T-helper 1 cell treated with Interleukin-12 subunit alpha and Interleukin-12 subunit beta and Interleukin-4 antibody, amounts not matched to agents 30 ng/mL and 1 ng/mL, for 36 hours (primary cell): ENCODE measurements around the gene FBRSL1. TPM values are rescaled to one million over a fixed set of nuclear protein-coding genes. Genes with fewer than 3 reads are reported as not detected.

Experiments used
- intact Hi-C: fragments of 100-400 bp; cut with micrococcal nuclease; formaldehyde crosslinking; loops from one replicate; pipeline ENCODE4 v1.15.1; 2024
- total RNA-seq: library from RNA; stranded (reverse); gene quantifications from 2 replicates; pipeline ENCODE4 v1.2.3, GENCODE V29; 2022

The FBRSL1 gene
- total RNA-seq, 1 donor from 2014 or later, result 56.2 TPM

DNA sequence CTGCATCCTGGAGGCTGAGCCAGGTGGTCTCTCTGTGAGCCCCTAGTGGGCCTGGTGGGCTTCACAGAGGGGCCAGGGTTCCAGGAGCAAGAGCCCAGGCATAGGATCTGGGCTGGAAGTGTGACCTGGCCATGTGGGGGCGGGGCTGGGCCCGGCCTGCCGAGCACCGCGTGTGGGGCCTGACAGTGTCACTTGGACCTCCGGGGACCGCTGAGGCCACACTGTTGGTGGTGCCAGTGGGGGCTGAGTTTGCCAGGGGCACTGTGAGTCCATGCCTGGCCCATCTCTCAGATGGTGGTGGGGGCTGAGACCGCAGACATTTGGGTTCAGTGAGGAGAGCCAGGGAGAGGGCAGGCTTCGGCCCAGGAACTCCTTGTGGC lies 5.2 kb downstream of the FBRSL1 start:
- intact Hi-C loops, result no loop called here

DNA sequence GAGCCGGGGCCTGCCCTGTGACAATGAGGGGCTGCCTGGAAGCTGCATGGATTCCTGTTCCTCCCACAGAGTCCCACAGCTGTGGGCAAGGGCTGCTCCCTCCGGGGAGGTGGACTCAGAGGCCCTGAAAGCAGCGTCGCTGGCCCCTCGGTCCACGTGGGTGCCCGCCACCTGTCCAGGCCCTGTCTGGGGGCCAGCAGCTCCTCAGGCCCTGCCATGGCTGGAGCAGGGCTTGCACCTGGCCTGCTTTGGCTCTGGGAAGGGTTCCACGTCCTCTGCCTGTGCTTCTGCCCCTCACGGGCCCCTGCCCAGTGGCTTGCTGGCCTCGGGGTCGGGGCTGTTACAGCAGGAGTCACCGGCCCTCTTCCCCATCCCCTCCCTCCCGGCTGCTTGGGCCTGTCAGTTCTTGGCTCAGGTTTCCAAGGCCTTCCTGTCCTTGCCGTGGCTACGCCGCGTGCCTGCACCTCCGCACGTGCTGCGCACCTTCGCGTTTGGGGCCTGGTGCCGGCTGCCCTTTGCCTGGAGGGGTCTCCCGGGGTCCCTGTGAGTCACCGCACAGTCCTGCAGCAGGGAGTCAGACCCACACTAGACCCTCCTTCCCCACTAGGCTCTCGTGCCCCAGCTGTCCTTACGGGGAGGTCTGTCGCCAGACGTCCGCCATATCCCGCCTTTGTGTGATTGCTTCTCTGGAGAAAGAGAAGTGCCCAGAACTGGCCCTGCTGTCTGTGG lies 5.8 kb downstream of the FBRSL1 start:
- intact Hi-C loops, result no loop called here

DNA sequence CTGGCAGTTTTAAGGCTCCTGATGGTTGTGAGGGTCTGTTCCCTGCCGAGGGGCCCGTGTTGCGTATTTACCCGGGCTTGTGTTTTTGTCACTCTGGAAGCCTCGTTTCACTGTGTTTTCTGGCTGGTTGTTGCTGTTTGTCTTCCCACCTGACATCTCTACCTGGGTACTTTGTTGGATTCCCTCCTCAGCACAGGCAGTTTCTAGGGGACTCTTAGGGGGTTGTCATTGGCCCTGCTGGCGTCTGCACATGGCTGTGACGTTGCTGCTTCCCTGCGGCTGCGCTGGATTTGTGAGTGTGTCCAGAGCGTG lies 6.4 kb downstream of the FBRSL1 start:
- intact Hi-C loops, result no loop called here

DNA sequence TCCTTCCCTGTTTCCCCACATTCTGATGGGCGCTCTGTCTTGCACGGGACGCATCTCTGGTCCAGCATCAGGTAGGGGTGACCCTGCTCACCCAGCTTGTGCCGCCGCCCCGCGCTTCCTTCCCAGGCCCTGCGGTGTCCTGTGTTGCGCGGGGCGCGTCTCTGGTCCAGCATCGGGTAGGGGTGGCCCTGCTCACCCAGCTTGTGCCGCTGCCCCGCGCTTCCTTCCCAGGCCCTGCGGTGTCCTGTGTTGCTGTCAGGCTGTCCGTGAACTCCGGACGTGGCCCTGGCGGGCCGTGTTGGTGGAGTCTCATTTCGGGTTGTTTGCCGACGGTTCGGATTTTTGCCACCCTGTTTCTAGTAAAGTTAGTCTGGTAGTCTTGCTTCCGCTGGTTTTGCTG lies 6.8 kb downstream of the FBRSL1 start:
- intact Hi-C loops, result no loop called here

DNA sequence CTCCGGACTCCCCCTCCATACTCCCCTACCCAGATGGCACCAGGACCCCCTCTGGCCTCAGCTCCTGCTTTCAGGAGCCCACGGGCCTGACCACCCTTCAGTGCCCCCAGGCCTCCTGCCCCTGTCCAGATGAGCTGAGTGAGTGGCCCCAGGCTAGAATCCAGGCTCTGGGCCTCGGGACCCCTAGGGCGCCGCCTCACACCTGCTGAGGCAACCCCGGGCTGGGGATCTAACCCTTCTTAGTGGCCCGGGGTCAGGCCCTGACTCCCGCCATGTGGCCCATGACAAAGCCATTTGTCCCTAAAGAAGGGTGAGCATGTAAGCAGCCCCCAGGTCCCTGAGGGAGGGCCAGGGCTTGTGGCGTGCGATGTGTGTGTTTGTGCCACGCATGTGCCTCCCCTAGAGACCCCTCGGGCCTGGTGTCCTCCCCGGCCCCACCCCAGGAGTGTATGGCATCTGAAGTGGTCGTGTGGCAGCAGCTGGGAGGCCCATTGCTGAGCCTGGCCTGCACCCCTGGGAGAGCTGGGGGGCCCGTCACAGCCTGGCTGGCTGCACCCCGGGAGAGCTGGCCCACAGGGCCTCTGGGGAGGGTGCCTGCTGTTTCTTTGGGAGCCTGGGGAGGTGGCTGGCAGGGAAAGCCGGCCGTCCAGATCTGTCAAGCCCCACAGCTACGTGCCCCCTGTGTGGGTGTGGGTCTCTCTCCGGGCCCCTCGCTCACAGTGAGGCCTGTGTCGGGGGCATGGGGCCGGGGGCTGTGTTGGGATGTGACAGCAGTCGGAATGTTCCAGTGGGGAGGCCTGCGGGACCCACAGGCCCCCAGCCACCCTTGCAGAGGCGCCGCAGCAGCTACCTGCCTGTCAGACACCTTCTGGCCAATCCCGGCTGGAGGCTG lies 7.8 kb downstream of the FBRSL1 start:
- intact Hi-C loops, result no loop called here

DNA sequence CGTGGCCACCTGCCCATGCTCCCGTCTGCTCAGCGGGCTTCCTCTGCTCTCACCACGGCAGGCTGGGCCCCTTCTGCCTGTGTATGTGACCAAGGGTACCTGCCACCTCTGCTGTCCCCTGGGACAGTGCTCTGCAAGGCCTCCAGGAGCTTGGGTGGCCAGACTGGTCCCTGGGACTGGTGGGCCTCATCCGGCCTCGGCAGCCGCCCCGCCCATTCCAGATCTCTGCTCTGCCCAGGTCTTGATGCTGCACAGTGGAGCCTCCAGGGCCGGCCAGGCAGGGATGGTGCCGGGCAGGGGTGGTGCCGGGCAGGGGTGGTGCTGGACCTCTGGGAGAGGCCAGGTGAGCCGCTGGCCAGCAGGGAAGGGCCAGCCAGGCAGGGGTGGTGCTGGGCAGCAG lies 9.0 kb downstream of the FBRSL1 start:
- intact Hi-C loops, result no loop called here

DNA sequence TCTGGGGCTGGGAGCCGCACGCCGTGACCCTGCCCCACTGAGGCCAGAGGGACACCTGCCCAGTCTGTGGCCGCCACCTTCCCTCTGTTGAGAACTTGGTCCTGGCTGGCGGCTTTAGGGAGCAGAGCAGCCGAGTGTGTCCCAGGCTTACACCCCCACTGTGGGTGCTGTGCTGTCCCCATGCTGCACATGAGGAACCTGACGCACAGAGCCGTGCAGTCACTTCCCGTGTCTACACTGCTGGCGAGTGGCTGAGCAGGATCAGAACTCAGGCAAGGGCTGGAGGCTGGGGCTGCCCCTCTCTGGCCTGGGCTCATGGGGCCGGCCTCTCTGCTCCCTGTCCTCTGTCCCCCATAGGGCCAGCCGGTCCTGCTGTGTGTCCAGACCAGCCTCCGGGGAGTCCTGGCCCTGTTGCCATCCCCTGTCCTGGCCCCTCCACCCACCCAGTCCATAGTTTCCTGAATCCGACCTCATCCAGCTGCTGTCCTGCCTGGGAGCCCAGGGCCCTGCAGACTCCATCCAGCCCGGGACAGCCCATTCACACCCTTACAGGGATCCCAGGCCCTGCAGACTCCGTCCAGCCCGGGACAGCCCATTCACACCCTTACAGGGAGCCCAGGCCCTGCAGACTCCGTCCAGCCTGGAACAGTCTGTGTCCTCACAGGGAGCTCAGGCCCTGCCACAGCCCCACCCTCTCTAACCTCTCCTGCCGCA lies 10.3 kb downstream of the FBRSL1 start:
- intact Hi-C loops, result no loop called here

DNA sequence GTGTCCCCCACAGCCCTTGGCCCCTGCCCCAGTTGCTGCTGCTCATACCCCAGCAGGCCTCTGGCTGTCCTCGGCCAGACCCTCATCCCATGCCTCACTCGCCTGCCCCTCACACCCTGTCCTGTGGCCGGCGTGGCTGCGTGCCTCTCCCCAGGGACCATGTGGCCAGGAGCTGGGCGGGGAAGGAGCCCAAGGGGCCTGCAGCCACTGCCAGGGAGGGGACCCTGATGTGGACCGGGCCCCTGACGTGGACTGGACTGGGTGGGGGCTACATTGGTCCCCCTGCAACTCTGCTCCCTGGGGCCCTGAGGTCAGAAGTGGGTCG lies 10.9 kb downstream of the FBRSL1 start:
- intact Hi-C loops, result no loop called here

DNA sequence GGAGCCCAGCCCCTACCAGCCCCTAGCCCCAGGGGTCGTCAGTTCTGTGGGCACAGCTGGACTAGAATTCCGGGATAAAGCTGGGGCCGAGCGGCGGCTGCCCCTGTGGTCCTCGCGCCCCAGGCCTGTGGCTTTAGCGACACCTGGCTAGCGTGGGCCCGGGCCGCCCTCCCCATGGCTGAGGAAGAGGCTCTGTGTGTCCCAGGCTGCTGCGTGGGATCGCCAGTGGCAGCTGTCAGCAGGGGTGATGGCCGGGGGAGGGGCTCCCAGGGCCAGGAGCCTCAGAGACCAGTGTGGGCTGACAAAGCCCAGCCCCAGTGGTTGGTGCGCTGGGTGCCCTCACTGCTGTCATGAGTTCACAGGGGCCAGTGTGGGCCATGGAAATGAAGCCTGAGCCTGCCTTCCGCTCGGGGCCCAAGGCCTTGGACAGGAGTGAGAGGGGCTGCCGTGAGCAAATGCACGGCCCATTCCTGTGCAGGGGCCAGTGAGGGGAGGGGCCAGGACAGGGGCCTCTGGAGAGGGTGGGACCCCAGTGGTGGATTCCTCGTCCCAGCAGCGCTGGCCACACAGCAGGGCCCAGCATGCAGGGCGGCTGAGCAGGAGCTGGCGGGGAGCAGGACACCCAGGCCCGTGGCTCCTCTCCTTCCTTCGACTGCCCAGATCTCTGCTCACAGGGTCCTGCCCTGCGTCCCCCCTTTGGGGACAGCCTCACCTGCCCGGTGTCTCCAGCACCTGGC lies 11.4 kb downstream of the FBRSL1 start:
- intact Hi-C loops, result no loop called here

DNA sequence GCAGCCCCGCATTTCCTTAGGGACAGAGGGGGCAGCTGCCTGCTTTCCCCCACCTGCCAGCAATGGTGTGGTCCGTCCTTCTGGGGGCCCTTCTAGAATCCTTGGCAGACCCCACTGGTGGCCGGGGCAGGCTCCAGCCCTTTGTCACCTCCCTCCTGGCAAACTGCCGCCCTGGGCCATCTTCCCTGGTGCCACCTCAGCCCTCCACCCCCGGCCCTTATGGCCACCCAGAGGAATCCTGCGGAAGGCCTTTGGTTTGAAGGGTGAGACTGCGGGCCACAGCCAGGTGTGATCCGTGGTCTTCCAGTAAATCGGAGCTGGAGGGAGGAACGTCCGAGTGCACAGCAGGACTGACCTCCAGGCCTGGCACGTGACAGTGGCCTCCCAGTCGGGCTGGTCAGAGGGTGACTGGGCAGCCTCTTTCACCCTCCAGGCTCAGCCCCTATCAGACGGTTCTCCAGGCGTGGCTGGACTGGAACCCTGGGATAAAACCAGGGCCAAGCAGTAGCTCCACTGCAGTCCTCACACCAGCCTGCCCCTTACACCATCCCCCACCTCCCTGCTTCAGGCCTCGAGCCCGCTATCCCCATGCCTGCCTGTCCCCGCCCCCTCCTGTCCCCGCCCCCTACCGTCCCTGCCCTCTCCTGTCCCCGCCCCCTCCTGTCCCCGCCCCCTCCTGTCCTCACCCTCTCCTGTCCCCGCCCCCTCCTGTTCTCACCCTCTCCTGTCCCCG lies 12.4 kb downstream of the FBRSL1 start:
- intact Hi-C loops, result no loop called here

DNA sequence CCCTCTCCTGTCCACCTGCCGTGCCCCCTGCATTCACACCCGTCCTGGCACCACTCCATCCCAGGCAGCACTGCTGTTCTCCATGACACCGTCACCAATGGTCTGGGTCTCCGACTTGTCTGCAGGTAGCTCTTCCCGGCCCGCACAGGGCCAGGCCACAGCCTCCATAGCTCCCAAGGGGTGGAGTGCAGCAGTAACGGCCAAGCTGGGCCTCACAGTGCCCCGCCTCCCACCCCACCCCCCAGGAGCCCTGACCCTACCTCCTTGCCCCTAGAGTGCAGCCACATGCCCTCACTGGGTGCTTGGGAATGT lies 12.9 kb downstream of the FBRSL1 start:
- intact Hi-C loops, result no loop called here

DNA sequence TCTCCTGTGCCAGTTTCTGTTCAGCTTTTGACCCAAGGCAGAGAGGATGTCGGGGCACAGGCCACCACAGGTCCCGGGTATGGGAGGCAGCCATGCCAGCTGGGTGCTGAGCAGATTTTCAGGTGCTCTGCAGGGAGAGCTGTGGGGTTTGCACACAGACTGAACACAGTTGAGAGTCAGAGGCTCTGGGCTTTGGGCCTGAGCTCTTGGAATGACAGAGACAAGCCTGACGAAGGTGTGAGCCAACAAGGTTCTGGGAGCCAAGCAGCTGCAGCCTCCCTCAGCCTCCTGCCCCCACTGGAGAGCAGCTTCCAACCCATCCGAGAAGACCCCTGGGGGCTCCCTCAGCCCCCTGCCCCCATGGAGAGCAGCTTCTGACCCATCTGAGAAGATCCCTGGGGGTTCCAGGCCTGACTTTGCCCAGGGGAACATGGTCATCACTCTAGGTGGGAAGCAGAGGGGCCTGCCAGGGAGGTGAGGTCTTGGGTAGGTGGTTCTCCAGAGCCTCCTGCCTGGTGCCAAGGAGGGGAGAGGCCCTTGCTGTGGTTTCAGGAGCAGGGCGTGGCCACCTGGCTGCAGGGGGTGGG lies 13.8 kb downstream of the FBRSL1 start:
- intact Hi-C loops, result no loop called here

DNA sequence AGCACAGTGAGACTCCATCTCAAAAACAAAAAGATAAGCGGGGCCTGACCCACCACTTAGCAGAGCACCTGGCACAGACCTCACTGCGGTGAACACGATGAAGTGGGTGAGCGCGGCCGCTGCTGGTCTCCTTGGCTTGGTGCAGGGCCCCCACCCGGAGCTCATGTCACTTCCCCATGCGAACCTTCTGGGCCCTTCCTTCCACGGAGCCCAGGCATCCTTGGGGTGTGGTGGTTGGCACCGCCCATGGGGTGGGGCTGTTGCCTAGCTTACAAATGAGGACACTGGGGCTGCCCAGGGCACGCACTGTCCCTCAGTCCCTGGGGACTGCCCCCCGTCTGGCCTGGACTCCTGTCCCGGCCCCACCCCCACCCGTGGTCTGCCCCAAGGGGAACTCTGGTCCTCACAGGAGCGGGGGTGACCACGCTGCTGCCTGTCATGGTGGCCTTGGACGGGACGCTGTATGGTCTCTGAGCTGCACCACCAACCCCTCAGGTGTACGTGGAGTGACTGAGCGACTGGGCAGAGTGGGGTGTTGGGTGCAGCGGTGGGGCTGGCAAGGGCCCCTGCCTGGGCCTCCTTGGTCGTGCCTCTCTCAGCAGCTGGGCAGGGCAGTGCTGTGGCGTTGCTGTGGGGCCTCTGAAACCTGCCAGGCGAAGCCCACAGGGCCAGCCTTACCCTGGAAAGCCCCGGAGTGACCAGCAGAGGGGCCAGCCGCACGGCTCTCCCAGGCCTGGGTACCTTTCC lies 15.3 kb downstream of the FBRSL1 start:
- intact Hi-C loops, result no loop called here

DNA sequence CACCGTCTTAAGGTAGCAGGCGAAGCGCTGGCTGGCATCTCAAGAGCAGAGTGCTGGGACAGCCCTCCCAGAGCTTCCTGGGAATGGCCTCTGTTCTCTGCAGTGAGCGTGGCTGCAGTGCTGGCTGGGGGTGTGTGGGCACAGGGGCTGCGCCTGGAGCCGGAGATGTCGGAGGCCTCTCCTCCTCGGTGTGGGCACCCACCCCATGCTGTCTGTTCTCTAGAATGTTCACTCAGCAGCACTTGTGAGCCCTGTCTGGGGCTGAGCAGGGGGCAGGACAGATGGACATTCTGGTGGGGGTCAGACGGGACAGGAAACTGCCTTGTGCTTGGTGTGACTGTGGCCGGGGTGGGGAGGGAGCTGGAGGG lies 15.9 kb downstream of the FBRSL1 start:
- intact Hi-C loops, result loop anchor here (1.0 kb wide), 1 partner anchor 15 kb away; no protein-coding TSS in a partner anchor

DNA sequence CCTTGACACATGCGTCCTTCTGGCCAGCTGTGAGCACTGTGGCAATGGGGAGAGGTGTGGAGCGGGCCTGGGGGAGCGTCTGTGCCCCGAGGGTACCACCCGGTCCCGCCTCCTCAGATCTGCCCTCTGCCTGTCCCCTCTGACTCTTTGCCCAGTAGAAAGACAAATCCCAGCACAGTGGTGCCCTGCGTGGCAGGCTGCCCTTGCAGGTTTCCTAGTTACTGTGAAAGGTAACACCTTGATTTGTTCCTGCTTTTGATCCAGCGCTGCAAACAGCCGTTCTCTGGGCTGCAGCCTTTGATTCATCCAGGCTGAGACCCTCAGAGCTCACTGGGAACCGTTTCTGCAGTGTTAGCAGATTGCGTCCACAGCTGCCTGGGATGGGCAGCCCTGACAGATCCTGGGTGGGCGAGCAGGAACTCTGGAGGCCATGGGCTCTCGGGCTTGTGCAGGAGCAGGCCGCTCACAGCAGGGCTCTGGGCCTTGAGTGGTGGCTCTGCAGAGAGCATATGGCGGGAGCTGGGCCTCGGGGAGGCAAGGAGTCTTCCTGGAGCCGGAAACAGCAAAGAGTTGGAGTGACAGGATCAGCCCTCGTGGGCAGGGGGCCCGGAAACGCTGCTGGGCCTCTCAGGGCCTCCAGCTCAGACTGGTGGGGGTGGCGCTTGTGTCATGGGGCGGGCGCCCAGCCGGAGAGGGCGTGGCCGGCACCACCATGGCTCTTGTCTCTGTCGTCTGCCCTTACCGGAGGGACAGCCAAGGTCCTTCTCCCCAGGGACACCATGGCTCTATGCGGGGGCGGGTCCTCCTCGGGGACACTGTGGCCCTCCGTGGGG lies 16.6 kb downstream of the FBRSL1 start:
- intact Hi-C loops, result loop anchor here (1.0 kb wide), 1 partner anchor 15 kb away; no protein-coding TSS in a partner anchor

DNA sequence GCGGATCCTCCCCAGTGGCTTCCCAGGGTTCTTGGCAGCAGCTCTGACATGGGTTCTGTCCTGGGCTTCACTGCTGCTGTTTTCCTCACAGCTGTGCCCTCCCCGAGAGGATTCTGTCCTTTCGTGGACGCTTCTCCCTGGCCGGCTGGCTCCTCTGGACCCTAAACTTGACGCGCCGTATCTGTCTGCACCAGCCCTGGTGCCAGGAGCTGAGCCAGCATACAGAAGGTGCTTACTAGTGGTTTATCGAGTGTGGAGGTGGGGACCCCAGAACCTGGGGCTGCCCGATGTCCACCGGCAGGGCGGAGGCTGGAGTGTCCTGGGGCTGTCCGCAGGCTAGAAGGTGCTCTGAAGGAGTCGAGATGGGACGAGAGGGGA lies 17.2 kb downstream of the FBRSL1 start:
- intact Hi-C loops, result no loop called here

DNA sequence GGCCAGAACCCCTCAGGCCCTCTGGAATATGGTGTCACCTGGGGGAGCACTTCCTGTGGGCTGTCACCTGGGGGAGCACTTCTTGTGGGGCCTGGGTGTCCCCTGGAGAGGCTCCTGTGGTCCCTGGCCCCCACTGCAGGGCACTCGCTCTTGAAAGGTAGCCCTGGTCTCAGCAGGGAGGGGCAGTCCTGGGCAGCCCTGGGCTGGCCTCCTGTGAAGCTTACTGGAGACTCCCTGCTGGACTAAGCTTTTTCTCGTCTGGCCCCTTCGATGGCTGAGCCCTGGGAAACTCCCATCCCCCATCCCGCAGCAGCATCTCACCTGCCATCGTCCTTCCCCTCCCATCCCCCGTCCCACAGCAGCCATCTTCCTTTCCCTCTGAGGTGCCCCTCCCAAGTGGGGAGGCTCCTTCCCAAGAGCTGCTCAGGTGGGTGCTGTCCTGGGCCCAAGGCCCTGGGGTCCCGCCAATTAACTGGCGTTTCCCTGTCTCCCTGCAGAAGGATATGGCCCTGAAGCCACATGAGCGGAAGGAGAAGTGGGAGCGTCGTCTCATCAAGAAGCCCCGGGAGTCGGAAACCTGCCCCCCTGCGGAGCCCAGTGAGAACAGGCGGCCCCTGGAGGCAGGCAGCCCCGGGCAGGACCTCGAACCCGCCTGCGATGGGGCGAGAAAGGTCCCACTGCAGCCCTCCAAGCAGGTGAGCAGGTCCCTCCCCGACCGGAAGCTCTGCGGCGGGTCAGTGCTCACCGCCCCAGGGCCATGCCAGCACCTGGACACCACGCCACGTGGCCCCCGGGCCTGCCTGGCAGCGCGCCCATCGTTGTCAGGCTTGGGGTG lies 17.9 kb downstream of the FBRSL1 start:
- intact Hi-C loops, result no loop called here

DNA sequence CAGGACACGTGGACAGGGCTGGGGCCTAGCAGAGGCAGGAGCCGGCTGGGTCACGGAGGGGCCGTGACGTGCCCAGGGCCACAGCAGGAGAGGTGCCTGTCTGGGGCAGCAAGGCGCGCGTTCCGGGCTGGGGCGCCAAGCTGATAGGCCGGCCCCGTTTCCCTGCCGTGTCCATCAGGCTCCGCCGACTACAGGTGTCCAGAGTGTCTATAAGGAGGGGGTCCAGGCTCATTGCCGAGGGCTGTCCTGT lies 18.5 kb downstream of the FBRSL1 start:
- intact Hi-C loops, result no loop called here
